Mammary epithelial cell (primary cell): ENCODE results near the gene TXN.

ENCODE experiments used
- CTCF ChIP-seq, 2 donors: IDR thresholded peaks in 1 of 2; conservative IDR thresholded peaks in 1 of 2; 2 replicates each; pipeline ENCODE4 v1.5.1; 2011 to 2012; ENCODE audit warnings: inconsistent platforms in 2 of 2, low read length in 2 of 2, mild to moderate bottlenecking in 2 of 2, control low read depth in 1 of 2, low read depth in 1 of 2; ENCODE audit not compliant: insufficient read depth in 1 of 2; ENCODE audit errors: extremely low read depth in 1 of 2
- EZH2 ChIP-seq: IDR thresholded peaks from 2 replicates; pipeline ENCODE4 v1.6.1; 2012; ENCODE audit warnings: low read length, inconsistent platforms, borderline replicate concordance

DNA sequence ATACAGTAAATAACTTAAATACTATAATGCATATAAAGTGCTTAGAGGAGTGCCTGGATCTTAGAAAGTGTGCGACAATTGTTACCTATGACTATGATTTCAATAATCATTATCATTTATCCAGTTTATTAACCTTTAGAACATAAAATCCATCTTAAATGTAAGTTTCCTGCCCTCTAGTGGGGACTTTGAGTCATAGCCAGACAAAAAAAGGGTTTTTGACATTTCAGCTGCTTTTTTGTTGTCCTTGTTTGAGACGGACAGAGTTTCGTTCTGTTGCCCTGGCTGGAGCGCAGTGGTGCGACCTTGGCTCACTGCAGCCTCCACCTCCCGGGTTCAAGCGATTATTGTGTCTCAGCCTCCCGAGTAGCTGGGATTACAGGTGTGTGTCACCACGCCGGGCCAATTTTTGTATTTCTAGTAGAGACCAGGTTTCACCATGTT, 38.6 kb downstream of the TXN start:
- TF ChIP-seq CTCF (conservative IDR thresholded peaks at IDR 0.05 in 1 of 2, IDR thresholded peaks at IDR 0.05 in 1 of 2; ENCODE audit: extremely low read depth in 1 of 2, insufficient read depth in 1 of 2, low read depth in 1 of 2, low read length in 2 of 2) = peak; percentile 73
- no peak for TF ChIP-seq EZH2
